Measurements from ENCODE around the gene SEMA5A.

- TF ChIP-seq POLR2A (IDR thresholded peaks at IDR 0.05; ENCODE audit: low read length), result no peak
- TF ChIP-seq GATA1 (IDR thresholded peaks at IDR 0.05; ENCODE audit: low read depth, low read length), result no peak
Observed at GRCh38 chr5:9297134-9297533, 248.7 kb downstream of the SEMA5A start.

Data from erythroblast (primary cell).